Measurements from ENCODE around the gene ARMC7. TPM values are rescaled to one million over a fixed set of nuclear protein-coding genes. Genes with fewer than 3 reads are reported as not detected.

The ARMC7 gene
- total and polyA plus RNA-seq, 2 of the 13 experiments (the other 11 are each of a cell fraction or from before 2014, with no cell fraction given), result 3.9 to 4.2 TPM

DNA sequence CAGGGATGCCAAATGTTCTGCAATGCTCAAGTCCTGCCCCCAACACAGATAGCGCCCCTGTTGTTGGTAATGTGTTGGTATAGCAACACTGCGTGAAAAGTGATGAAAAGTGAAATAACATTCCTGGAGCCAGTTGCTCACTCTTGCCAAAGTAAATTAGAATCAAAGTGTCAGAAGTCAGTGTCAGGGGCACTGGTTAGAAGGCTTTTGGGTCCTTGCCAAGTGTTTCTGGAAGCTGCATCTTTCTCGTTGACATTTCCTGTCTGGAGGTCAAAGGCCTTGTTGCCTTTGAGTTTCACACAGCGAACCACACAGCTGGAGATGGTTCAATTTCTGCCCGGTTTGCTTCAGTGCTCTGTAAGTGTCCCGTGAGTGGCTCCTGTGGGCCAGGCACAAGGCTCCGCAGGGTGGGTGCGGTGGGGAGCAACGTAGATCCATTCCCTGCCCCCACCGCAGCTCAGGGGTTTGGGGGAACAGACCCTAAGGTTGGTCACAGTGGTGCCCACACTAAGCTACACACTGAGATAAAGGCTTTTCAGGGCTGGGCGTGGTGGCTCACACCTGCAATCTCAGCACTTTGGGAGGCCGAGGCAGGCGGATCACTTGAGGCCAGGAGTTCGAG lies 25.6 kb upstream of the ARMC7 start (continued):
- TF ChIP-seq ZNF333 (CRISPR knock-in tag; IDR thresholded peaks at IDR 0.05; ENCODE audit: borderline replicate concordance), result no peak
- no peak for TF ChIP-seq SCMH1 (CRISPR knock-in tag; IDR thresholded peaks at IDR 0.05; ENCODE audit: borderline replicate concordance)
- TF ChIP-seq ZNF121 (CRISPR knock-in tag; IDR thresholded peaks at IDR 0.05), result no peak
- 0 out of 2 replicates have a peak, but pooled peaks have one; percentile 41 for TF ChIP-seq TBP (CRISPR knock-in tag; IDR thresholded peaks at IDR 0.05)
- TF ChIP-seq MEIS2 (CRISPR knock-in tag; IDR thresholded peaks at IDR 0.05), result peak; percentile 94
- TF ChIP-seq ZSCAN9 (CRISPR knock-in tag; IDR thresholded peaks at IDR 0.05; ENCODE audit: borderline replicate concordance), result peak; percentile 82
- TF ChIP-seq ARNTL (CRISPR knock-in tag; IDR thresholded peaks at IDR 0.05), result peak; percentile 39; the same call in 1 of the 2 replicates
- peak; percentile 64; the same call in 1 of the 2 replicates for TF ChIP-seq ZNF713 (CRISPR knock-in tag; IDR thresholded peaks at IDR 0.05)
- TF ChIP-seq, protein P1, sequence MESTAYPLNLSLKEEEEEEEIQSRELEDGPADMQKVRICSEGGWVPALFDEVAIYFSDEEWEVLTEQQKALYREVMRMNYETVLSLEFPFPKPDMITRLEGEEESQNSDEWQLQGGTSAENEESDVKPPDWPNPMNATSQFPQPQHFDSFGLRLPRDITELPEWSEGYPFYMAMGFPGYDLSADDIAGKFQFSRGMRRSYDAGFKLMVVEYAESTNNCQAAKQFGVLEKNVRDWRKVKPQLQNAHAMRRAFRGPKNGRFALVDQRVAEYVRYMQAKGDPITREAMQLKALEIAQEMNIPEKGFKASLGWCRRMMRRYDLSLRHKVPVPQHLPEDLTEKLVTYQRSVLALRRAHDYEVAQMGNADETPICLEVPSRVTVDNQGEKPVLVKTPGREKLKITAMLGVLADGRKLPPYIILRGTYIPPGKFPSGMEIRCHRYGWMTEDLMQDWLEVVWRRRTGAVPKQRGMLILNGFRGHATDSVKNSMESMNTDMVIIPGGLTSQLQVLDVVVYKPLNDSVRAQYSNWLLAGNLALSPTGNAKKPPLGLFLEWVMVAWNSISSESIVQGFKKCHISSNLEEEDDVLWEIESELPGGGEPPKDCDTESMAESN (CRISPR knock-in tag; conservative IDR thresholded peaks at IDR 0.05), result 0 out of 2 replicates have a peak, but pooled peaks have one; percentile 40
- TF ChIP-seq, protein P2, sequence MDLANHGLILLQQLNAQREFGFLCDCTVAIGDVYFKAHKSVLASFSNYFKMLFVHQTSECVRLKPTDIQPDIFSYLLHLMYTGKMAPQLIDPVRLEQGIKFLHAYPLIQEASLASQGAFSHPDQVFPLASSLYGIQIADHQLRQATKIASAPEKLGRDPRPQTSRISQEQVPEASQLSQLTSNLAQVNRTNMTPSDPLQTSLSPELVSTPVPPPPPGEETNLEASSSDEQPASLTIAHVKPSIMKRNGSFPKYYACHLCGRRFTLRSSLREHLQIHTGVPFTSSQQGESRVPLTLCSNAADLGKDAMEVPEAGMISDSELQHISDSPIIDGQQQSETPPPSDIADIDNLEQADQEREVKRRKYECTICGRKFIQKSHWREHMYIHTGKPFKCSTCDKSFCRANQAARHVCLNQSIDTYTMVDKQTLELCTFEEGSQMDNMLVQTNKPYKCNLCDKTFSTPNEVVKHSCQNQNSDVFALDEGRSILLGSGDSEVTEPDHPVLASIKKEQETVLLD (CRISPR knock-in tag; IDR thresholded peaks at IDR 0.05; ENCODE audit: low read depth), result no peak
- TF ChIP-seq GATAD1 (CRISPR knock-in tag; IDR thresholded peaks at IDR 0.05), result peak; percentile 82
- TF ChIP-seq MIER3 (CRISPR knock-in tag; IDR thresholded peaks at IDR 0.05; ENCODE audit: borderline replicate concordance), result peak; percentile 83; the same call in 1 of the 2 replicates
- TF ChIP-seq, protein P3, sequence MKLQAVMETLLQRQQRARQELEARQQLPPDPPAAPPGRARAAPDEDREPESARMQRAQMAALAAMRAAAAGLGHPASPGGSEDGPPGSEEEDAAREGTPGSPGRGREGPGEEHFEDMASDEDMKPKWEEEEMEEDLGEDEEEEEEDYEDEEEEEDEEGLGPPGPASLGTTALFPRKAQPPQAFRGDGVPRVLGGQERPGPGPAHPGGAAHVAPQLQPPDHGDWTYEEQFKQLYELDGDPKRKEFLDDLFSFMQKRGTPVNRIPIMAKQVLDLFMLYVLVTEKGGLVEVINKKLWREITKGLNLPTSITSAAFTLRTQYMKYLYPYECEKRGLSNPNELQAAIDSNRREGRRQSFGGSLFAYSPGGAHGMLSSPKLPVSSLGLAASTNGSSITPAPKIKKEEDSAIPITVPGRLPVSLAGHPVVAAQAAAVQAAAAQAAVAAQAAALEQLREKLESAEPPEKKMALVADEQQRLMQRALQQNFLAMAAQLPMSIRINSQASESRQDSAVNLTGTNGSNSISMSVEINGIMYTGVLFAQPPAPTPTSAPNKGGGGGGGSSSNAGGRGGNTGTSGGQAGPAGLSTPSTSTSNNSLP (IDR thresholded peaks at IDR 0.05; ENCODE audit: low read depth, low read length), result peak; percentile 86
- peak; percentile 87; the same call in 1 of the 2 replicates for TF ChIP-seq ZKSCAN8 (CRISPR knock-in tag; IDR thresholded peaks at IDR 0.05; ENCODE audit: borderline replicate concordance)
- TF ChIP-seq, protein P4, sequence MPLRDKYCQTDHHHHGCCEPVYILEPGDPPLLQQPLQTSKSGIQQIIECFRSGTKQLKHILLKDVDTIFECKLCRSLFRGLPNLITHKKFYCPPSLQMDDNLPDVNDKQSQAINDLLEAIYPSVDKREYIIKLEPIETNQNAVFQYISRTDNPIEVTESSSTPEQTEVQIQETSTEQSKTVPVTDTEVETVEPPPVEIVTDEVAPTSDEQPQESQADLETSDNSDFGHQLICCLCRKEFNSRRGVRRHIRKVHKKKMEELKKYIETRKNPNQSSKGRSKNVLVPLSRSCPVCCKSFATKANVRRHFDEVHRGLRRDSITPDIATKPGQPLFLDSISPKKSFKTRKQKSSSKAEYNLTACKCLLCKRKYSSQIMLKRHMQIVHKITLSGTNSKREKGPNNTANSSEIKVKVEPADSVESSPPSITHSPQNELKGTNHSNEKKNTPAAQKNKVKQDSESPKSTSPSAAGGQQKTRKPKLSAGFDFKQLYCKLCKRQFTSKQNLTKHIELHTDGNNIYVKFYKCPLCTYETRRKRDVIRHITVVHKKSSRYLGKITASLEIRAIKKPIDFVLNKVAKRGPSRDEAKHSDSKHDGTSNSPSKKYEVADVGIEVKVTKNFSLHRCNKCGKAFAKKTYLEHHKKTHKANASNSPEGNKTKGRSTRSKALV (CRISPR knock-in tag; IDR thresholded peaks at IDR 0.05), result peak; percentile 50
- TF ChIP-seq ZNF430 (CRISPR knock-in tag; IDR thresholded peaks at IDR 0.05), result peak; percentile 71
- TF ChIP-seq ZSCAN29 (CRISPR knock-in tag; conservative IDR thresholded peaks at IDR 0.05), result 0 out of 2 replicates have a peak, but pooled peaks have one; percentile 75
- TF ChIP-seq JUN (CRISPR knock-in tag; IDR thresholded peaks at IDR 0.05), result 0 out of 2 replicates have a peak, but pooled peaks have one; percentile 9
- TF ChIP-seq MEIS1 (CRISPR knock-in tag; IDR thresholded peaks at IDR 0.05; ENCODE audit: borderline replicate concordance), result peak; percentile 91; the same call in 1 of the 2 replicates
- TF ChIP-seq ZNF652 (CRISPR knock-in tag; IDR thresholded peaks at IDR 0.05; ENCODE audit: borderline replicate concordance, low read depth), result peak; percentile 51; the same call in 1 of the 2 replicates
